ENCODE results near the gene CAPN9.

CAPN9 gene

GRCh38 chr1:230750986-230751625, 3.9 kb downstream of the CAPN9 start:
- no peak overlapping the region for H3K4me3 ChIP-seq (ENCODE audit: low read depth in 1 of 2, low read length in 2 of 2)
- no peak overlapping the region for H3K27ac ChIP-seq (ENCODE audit: low read length)
- H3K79me2 ChIP-seq (ENCODE audit: insufficient read depth, low read length), result no peaks in the 10 kb centered on the region
- H3K4me1 ChIP-seq (ENCODE audit: insufficient read depth, low read length), result peaks cover 13% of the 10 kb centered on the region
- H3K9me3 ChIP-seq (ENCODE audit: insufficient read depth, low read length, severe bottlenecking), result no peaks in the 10 kb centered on the region
- ATAC-seq (ENCODE audit: insufficient read depth, low read depth) (no peak), DNase-seq (no peak)
- no peaks in the 10 kb centered on the region for H3K27me3 ChIP-seq (ENCODE audit: insufficient read depth, low read length, poor library complexity)
- H3K9ac ChIP-seq (ENCODE audit: low read depth, low read length), result no peak overlapping the region
- H3K4me2 ChIP-seq (ENCODE audit: insufficient read depth, low read length), result no peak overlapping the region
- TF ChIP-seq EZH2 (IDR thresholded peaks at IDR 0.05; ENCODE audit: borderline replicate concordance, low read depth, low read length, severe bottlenecking), result no peak
- TF ChIP-seq CTCF (IDR thresholded peaks at IDR 0.05; ENCODE audit: borderline replicate concordance, extremely low read depth, low read length, poor library complexity, severe bottlenecking), result no peak
- H2AFZ ChIP-seq (ENCODE audit: low read depth, low read length), result no peak overlapping the region
- no peaks in the 10 kb centered on the region for H3K36me3 ChIP-seq (ENCODE audit: insufficient read depth, low read length)
- H4K20me1 ChIP-seq (ENCODE audit: insufficient read depth, low read length), result no peaks in the 10 kb centered on the region

GRCh38 chr1:230752407-230752806, 5.2 kb downstream of the CAPN9 start:
- TF ChIP-seq EZH2 (IDR thresholded peaks at IDR 0.05; ENCODE audit: borderline replicate concordance, low read depth, low read length, severe bottlenecking) (no peak), CTCF (IDR thresholded peaks at IDR 0.05; ENCODE audit: borderline replicate concordance, extremely low read depth, low read length, poor library complexity, severe bottlenecking) (no peak)
- H4K20me1 ChIP-seq (ENCODE audit: insufficient read depth, low read length), result no peaks in the 10 kb centered on the region
- no peaks in the 10 kb centered on the region for H3K9me3 ChIP-seq (ENCODE audit: insufficient read depth, low read length, severe bottlenecking)
- H3K27ac ChIP-seq (ENCODE audit: low read length), result no peak overlapping the region
- no peaks in the 10 kb centered on the region for H3K27me3 ChIP-seq (ENCODE audit: insufficient read depth, low read length, poor library complexity)
- H3K4me2 ChIP-seq (ENCODE audit: insufficient read depth, low read length), result no peak overlapping the region
- no peak overlapping the region for H2AFZ ChIP-seq (ENCODE audit: low read depth, low read length)
- no peak overlapping the region for H3K4me3 ChIP-seq (ENCODE audit: low read depth in 1 of 2, low read length in 2 of 2)
- H3K4me1 ChIP-seq (ENCODE audit: insufficient read depth, low read length), result peaks cover 13% of the 10 kb centered on the region
- ATAC-seq (ENCODE audit: insufficient read depth, low read depth) (no peak), DNase-seq (no peak)
- no peaks in the 10 kb centered on the region for H3K36me3 ChIP-seq (ENCODE audit: insufficient read depth, low read length)
- H3K9ac ChIP-seq (ENCODE audit: low read depth, low read length), result no peak overlapping the region
- no peaks in the 10 kb centered on the region for H3K79me2 ChIP-seq (ENCODE audit: insufficient read depth, low read length)

- Histone ChIP-seq H3K27ac (ENCODE audit: low read length) (peak overlapping the region; percentile 65), H3K4me2 (ENCODE audit: insufficient read depth, low read length) (peak overlapping the region; percentile 69)
- TF ChIP-seq EZH2 (IDR thresholded peaks at IDR 0.05; ENCODE audit: borderline replicate concordance, low read depth, low read length, severe bottlenecking) (no peak), CTCF (IDR thresholded peaks at IDR 0.05; ENCODE audit: borderline replicate concordance, extremely low read depth, low read length, poor library complexity, severe bottlenecking) (no peak)
Measured at GRCh38 chr1:230753191-230753585, 6.0 kb downstream of the CAPN9 start.

More at GRCh38 chr1:230753191-230753585, 6.0 kb downstream of the CAPN9 start:
- no peaks in the 10 kb centered on the region for H3K9me3 ChIP-seq (ENCODE audit: insufficient read depth, low read length, severe bottlenecking)
- no peak; the same call in none of the 3 replicates for ATAC-seq (ENCODE audit: insufficient read depth, low read depth)
- DNase-seq, result no peak
- no peaks in the 10 kb centered on the region for H3K27me3 ChIP-seq (ENCODE audit: insufficient read depth, low read length, poor library complexity)
- peak overlapping the region in 1 of 2 experiments; percentile 57; a peak in 2 of 4 replicates for H3K4me3 ChIP-seq (ENCODE audit: low read depth in 1 of 2, low read length in 2 of 2)
- peak overlapping the region; percentile 94 for H2AFZ ChIP-seq (ENCODE audit: low read depth, low read length)
- H3K79me2 ChIP-seq (ENCODE audit: insufficient read depth, low read length), result no peaks in the 10 kb centered on the region
- peak overlapping the region; percentile 53 for H3K9ac ChIP-seq (ENCODE audit: low read depth, low read length)
- H4K20me1 ChIP-seq (ENCODE audit: insufficient read depth, low read length), result no peaks in the 10 kb centered on the region
- peaks cover 13% of the 10 kb centered on the region for H3K4me1 ChIP-seq (ENCODE audit: insufficient read depth, low read length)
- H3K36me3 ChIP-seq (ENCODE audit: insufficient read depth, low read length), result no peaks in the 10 kb centered on the region

Data from DND-41 (cell line).